H7 (cell line): ENCODE measurements around the gene DCUN1D2. TPM values are rescaled to one million over a fixed set of nuclear protein-coding genes. Genes with fewer than 3 reads are reported as not detected.
"Not testable (repeated sequence)": the region's sequence is repeated elsewhere in the genome, so short reads cannot be mapped to it uniquely, and the experiment has no call there.

Experiments
- DNase-seq: peaks from one replicate; pipeline ENCODE4 v3.0.0; 2012
- H3K27me3 ChIP-seq: 2 replicates; pipeline ENCODE4 v1.6.0; 2011; ENCODE audit warnings: mild to moderate bottlenecking, low read length; ENCODE audit not compliant: control insufficient read depth, insufficient read depth
- H3K36me3 ChIP-seq: replicated peaks from 2 replicates; pipeline ENCODE4 v1.5.1; 2011; ENCODE audit warnings: low read length; ENCODE audit not compliant: control insufficient read depth, insufficient read depth
- H3K4me3 ChIP-seq: 2 replicates; pipeline ENCODE4 v1.5.1; 2011; ENCODE audit warnings: low read depth, mild to moderate bottlenecking, control low read depth, low read length, moderate library complexity; ENCODE audit not compliant: insufficient read depth
- total RNA-seq: library from RNA; depleted of rRNA; stranded (reverse); fragments of >200 nt; shearing (Covaris generic); gene quantifications from 2 replicates; pipeline ENCODE4 v1.2.3, GENCODE V29; 2014

DCUN1D2 gene
- total RNA-seq, 1 experiment from 2014 or later, result 15.5 TPM

DNA sequence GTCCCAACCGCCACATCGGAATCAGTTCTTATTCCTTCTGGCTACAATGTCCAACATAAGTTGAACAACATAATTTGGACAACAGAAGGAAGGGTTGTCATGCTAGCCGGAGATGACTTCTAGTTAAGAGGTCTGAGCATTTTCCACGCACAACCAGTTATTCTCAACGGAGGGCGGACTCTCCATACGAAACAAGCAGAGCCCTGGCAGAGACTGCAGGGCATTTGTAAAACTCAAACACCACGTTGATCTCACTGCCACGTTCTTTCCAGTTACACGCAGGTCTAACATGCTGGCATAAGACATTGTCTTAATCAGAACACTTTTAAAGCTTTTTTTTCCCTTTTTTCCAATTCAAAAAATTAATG is 38.3 kb upstream of the DCUN1D2 start:
- H3K4me3 ChIP-seq, result no peak overlapping the region
- no peak for DNase-seq
- peaks cover 8% of the 10 kb centered on the region for H3K36me3 ChIP-seq
- no peaks in the 10 kb centered on the region for H3K27me3 ChIP-seq

DNA sequence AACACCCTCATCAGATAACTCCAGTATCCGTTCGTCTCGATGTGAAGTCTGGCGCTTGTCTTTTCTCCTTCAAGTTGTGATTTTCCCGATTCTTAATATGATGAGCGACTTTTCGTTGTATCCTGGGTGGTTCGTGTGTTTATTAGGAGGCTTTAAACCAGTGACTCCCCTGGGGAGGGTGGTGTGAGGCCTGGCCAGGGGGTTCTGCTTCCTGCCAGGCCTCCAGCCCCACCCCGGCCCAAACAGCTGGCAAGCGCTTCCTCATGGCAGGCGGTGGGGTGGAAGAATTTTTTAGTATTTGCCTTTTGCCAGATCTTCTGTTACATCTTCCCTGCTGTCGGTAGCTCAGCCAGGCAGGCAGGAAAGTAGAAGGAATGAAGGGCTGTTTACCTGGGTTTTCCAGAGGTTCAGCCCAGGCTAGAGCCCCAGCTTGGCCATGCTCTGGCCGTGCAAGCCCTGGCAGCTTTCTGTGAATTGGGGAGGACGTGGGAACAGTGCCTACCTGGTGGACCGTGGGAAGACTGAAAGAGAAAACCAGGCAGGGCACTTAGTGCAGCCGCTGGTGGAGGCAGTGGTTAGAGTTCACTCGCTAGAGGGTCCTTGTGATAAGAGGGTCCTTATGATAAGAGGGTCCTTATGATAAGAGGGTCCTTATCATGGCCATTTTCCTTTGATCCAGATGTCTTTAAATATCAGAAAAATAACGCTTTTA is 37.7 kb upstream of the DCUN1D2 start:
- no peak overlapping the region for H3K4me3 ChIP-seq
- no peak for DNase-seq
- no peaks in the 10 kb centered on the region for H3K27me3 ChIP-seq
- peaks cover 8% of the 10 kb centered on the region for H3K36me3 ChIP-seq

DNA sequence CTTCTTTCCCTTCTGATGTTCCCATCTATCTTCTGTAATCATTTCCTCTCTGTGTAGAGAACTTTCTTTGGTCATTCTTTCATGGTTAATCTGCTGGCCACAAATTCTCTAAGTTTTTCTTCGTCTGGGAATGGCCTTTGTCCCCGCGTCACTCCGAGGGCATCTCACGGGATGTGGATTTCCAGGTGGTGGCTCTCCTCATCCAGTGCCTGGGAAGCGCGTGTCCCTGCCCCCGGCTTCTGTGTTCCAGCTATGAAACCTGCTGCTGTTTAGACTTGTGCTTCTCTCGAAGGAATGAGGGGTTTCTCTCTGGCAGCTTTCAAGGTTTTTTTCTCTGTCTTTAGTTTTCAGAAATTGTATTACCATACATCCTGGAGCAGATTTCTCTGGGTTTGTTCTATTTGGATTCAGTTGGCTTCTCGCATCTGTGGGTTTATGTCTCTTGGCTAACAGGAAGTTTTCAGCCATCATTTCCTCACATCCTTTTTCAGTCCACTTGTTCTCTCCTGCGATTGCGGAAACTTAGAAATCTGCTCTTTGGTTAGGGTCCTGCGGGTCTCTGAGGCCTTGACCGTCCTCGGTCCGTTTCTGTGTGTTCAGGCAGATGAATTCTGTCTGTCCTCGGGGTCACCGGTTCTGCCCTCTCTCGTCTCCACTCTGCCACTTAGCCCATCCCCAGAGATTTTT is 36.9 kb upstream of the DCUN1D2 start:
- Histone ChIP-seq H3K27me3 (no peaks in the 10 kb centered on the region), H3K36me3 (peaks cover 8% of the 10 kb centered on the region), H3K4me3 (no peak overlapping the region)
- no peak for DNase-seq

DNA sequence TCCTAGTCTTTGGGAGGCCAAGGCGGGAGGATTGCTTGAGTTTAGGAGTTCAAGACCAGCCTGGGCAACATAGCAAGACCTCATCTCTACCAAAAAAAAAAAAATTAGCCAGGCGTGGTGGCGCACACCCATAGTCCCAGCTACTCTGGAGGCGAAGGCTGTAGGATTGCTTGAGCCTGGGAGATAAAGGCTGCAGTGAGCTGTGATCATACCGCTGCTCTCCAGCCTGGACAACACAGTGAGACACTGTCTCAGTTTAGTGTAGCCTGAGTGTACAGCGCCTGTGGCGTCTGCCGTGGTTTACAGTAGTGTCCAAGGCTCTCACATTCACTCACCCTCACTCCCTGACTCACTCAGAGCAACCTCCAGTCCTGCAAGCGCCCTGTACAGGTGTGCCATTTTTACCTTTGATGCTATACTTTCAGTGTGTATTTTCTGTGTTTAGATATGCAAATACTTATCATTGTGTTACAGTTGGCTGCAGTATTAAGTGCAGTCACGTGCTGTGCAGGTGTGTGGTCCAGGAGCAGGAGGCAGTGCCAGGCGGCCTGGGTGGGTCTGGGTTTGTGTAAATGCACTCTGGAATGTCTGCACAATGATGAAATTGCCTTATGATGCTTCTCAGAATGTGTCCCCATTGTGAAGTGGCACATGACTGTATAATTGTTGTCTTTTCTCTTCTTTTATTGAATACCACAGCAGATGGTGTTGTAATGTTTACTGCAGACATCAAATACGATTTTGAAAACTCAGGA is 36.1 kb upstream of the DCUN1D2 start:
- no peak overlapping the region for H3K4me3 ChIP-seq
- DNase-seq, result no peak
- H3K36me3 ChIP-seq, result peaks cover 7% of the 10 kb centered on the region
- H3K27me3 ChIP-seq, result no peaks in the 10 kb centered on the region

DNA sequence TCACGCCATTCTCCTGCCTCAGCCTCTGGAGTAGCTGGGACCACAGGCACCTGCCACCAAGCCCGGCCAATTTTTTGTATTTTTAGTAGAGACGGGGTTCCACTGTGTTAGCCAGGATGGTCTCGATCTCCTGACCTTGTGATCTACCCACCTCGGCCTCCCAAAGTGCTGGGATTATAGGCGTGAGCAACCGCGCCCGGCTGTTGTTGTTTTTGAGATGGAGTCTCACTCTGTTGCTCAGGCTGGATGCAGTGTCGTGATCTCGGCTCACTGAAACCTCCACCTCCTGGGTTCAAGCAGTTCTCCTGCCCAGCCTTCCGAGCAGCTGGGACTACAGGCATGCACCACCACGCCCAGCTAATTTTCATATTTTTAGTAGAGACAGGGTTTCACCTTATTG is 31.9 kb upstream of the DCUN1D2 start:
- not testable (repeated sequence) for DNase-seq, H3K27me3 ChIP-seq, H3K4me3 ChIP-seq
- H3K36me3 ChIP-seq, result peaks cover 14% of the 10 kb centered on the region

DNA sequence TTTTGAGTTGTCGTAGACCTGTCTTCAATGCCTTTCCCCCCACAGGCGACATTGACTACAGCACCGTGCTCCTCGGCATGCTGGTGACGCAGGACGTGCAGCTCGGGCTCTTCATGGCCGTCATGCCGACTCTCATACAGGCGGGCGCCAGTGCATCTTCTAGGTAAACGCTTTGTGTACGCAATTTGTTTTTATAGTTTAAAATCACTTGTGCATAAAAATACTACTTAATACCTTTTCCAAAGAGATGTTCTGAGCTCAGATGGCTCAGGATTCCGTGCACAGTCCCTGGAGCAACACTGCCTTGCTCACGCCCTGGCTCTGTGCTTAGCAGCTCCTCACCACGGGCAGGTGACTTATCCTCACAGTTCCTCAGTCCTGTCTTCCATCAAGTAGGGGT is 30.1 kb upstream of the DCUN1D2 start:
- Histone ChIP-seq H3K36me3 (peaks cover 15% of the 10 kb centered on the region), H3K27me3 (no peaks in the 10 kb centered on the region), H3K4me3 (no peak overlapping the region)
- no peak for DNase-seq

DNA sequence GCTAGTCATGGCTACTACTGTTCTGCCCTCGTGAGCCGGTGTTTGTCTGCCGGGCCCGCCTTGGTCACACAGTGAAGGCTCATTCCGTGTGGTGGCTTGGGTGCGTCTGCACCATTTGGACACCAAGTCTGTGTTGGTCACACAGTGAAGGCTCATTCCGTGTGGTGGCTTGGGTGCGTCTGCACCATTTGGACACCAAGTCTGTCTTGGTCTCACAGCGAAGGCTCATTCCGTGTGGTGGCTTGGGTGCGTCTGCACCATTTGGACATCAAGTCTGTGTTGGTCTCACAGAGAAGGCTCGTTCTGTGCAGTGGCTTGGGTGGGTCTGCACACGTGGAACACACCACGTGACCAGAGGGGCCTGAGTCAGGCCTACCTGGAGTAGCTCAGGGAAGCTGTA is 29.0 kb upstream of the DCUN1D2 start:
- Histone ChIP-seq H3K4me3 (no peak overlapping the region), H3K27me3 (no peaks in the 10 kb centered on the region), H3K36me3 (peaks cover 14% of the 10 kb centered on the region)
- DNase-seq, result no peak

DNA sequence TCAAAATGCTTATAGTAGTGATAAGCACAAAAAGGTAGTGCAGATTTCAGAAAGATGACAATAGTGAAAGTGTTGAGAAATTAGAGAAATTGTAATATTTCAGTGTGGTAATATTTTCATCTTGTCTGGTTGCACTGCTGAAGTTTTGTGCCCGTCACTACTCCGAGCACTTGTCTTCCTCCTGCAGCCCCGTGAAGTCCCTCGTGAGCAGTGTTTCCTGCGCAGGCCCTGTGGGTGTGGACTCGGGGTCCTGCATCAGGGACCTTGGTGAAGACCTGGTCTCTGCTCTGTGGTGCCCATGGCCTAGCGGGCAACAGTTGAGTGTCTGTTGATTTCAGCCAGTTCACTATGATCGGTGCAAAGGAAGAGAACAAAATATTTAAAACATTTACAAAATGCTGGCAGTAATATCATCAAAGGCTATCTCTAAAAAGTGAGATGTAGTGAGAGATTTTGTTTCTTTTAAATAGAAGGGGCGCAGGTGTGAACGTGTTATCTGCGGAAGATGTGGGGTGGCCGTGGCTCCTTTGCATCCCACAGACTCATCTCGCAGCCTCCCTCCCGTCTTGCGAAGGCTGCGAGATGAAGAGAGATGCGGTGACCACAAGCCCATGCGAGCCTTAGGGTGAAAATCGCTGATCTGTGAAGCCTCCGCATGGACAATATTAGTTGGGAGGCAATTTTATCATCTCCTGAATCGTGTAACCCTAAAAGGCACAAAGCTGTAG is 27.7 kb upstream of the DCUN1D2 start:
- DNase-seq, result no peak
- Histone ChIP-seq H3K27me3 (no peaks in the 10 kb centered on the region), H3K4me3 (no peak overlapping the region), H3K36me3 (peaks cover 14% of the 10 kb centered on the region)

DNA sequence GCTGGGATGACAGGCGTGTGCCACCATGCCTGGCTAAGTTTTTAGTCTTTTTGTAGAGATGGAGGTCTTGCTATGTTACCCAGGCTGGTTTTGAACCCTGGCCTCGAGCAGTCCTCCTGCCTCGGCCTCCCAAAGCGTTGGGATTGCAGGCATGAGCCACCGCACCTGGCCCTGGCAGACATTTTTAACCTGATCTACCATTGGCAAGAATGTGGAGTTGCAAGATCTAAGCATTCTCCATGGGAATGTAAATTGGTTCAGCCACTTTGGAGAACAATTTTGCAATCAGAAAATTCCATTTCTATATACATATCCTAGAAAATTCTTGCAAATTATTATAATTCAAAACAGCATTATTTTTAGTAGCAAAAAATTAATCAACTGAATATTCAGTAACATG is 24.3 kb upstream of the DCUN1D2 start:
- no peak for DNase-seq
- peaks cover 10% of the 10 kb centered on the region for H3K36me3 ChIP-seq
- no peaks in the 10 kb centered on the region for H3K27me3 ChIP-seq
- no peak overlapping the region for H3K4me3 ChIP-seq

DNA sequence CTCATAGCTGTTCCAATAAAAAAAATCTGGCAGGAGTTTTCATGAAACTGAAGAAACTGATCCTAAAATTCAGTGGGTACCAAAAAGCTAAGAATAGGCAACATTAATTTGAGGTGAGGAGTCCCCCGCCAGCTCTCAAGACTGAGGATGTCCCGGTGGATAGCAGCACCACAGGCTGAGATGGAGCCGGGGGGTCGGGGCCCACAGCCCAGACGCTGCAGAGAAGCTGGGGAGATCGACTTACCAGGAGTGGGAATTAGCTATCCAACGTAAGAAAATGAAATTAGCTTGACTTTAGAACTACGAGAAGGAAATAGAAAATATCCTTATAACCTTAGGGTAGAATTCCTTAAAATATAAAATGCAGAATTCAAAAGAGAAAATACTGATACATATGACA is 23.2 kb upstream of the DCUN1D2 start:
- H3K4me3 ChIP-seq, result no peak overlapping the region
- no peaks in the 10 kb centered on the region for H3K27me3 ChIP-seq
- no peak for DNase-seq
- peaks cover 9% of the 10 kb centered on the region for H3K36me3 ChIP-seq

DNA sequence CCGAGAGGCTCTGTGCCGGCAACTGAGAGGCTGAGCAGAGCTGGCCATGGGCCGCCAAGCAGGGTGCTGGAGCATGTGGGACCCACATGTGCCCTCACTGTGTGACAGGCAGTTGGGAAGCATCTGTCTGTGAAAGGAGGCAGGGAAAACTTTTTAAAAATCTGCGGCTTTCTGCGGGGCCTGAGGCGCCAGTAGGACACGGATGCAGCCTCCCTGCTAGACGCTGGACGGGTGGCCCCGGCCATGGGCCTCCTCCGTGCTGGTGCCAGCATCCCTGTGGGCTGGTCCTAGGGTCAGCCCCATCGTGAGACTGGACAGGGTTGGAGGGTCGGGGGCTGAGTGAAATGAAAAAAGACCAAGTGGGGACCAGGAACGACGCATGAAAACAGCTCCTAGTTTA is 20.9 kb upstream of the DCUN1D2 start:
- Histone ChIP-seq H3K27me3 (no peaks in the 10 kb centered on the region), H3K36me3 (peaks cover 9% of the 10 kb centered on the region), H3K4me3 (no peak overlapping the region)
- no peak for DNase-seq

DNA sequence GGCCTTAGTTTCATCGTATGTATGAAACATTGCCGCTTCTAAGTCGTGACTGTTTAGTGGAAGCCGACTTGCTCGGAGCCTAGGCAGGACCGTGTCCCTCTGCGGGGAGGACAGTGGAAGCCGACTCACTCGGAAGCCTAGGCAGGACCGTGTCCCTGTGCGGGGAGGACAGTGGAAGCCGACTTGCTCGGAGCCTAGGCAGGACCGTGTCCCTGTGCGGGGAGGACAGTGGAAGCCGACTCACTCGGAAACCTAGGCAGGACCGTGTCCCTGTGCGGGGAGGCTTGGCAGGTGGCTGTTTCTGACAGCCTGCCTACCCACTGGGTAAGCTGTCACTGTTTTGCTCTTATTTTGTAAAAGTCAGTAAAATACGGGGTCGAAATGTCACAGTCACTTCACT is 20.4 kb upstream of the DCUN1D2 start:
- Histone ChIP-seq H3K4me3 (no peak overlapping the region), H3K36me3 (peaks cover 9% of the 10 kb centered on the region), H3K27me3 (no peaks in the 10 kb centered on the region)
- DNase-seq, result no peak

DNA sequence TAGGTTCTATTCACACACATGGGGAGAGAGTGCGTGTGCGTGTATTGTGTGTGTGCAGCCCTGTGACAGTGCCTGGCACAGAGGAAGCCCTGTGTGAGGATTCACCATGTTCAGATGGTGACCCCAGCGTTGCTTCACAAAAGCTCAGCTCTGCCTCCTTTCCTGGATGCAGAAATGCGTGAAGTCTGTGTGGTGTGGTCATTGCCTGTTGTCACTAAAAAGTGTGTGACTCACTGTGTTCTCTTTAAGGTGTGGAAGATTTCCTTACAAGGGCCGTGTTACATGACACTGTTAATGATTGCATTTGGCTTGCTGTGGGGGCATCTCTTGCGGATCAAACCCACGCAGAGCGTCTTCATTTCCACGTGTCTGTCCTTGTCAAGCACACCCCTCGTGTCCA is 19.5 kb upstream of the DCUN1D2 start:
- Histone ChIP-seq H3K36me3 (peaks cover 7% of the 10 kb centered on the region), H3K27me3 (no peaks in the 10 kb centered on the region), H3K4me3 (no peak overlapping the region)
- DNase-seq, result no peak

DNA sequence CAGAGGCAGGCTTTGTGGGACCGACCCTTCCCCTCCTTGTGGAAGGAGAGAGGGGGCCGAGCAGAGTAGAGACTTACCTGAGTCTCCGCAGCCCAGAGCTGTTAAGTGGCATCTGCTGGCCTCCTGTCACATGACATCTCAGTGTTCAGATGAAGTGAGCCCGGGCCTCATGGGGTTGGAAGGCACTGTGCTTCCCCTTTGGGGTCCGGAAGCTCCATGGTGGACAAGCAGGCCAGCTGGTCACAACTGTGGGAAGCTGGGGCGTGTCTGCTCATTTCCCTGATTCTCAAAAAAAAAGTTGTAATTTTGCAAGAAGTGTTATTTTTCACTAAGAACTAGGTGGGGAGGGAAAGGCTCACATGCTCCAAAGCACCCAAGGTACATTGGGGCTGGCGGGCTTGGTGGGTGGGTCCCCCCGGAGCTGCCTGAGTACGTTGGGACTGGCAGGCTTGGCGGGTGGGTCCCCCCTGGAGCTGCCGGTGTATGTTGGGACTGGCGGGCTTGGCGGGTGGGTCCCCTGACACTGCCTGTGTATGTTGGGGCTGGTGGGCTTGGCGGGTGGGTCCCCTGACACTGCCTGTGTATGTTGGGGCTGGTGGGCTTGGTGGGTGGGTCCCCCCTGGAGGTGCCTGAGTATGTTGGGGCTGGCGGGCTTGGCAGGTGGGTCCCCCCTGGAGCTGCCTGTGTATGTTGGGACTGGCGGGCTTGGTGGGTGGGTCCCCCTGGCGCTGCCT is 18.2 kb upstream of the DCUN1D2 start:
- no peak for DNase-seq
- H3K36me3 ChIP-seq, result peaks cover 13% of the 10 kb centered on the region
- no peak overlapping the region for H3K4me3 ChIP-seq
- no peaks in the 10 kb centered on the region for H3K27me3 ChIP-seq
